ENCODE measurements around the gene SDCBP2. TPM values are rescaled to one million over a fixed set of nuclear protein-coding genes. Genes with fewer than 3 reads are reported as not detected.

Gene SDCBP2
- polyA plus RNA-seq, 1 of the 3 experiments (the other 2 are of a cell fraction), result 3.0 TPM

DNA sequence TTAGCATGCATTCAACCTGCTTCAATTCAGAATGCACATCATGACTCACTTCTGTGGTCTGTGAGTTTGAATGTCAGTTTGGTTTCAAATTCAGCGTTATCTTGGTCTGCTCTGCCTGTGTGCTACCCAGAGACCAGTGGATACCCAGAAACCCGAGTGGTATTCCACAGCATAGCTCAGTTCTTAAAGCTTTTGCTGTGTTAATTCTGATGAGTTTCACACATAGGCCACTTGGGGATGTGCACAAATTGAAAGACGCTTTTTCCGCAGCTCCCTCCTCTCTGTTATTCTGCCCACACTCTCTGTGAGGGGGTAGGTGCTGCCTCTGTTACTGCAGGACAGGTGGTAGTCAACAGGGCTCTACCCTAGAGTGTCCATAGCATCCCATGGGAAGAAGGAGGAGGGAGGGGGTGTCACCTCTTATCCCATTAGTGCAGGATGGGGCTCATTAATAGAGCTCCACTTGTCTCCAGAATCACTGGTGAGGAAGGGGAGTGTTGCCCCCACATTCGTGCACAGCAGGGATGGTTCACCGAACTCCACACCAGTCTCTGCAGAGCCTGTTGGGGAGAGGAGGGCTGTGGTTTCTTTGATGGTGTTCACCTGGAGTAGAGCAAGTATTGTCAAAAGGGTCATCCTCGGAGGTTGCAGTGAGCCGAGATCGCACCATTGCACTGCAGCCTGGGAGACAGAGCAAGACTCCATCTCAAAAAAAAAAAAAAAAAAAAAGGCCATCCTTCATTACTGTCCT lies 29.2 kb upstream of the SDCBP2 start:
- no peak for TF ChIP-seq TAF1 (IDR thresholded peaks at IDR 0.05; ENCODE audit: borderline replicate concordance, low read depth, low read length)
- TF ChIP-seq JUND (IDR thresholded peaks at IDR 0.05), result 0 out of 2 replicates have a peak, but pooled peaks have one; percentile 19
- TF ChIP-seq FOSL2 (IDR thresholded peaks at IDR 0.05; ENCODE audit: borderline replicate concordance, low read depth), result peak; percentile 50; the same call in 1 of the 2 replicates
- Histone ChIP-seq H3K9me2 (no peaks in the 10 kb centered on the region), H3K27me3 (ENCODE audit: insufficient read depth) (no peaks in the 10 kb centered on the region), H4K20me1 (ENCODE audit: insufficient read depth) (no peaks in the 10 kb centered on the region), H3K4me1 (ENCODE audit: control insufficient read depth in 1 of 2, insufficient read depth in 2 of 2, low read depth in 1 of 2, low read length in 1 of 2) (no peaks in the 10 kb centered on the region; a peak in 1 of 4 replicates), H3F3A (replicated peaks; ENCODE audit: insufficient read depth) (no peaks in the 10 kb centered on the region), H3K79me2 (ENCODE audit: insufficient read depth) (peaks cover 35% of the 10 kb centered on the region; the same call in 1 of the 2 replicates), H3K27ac (ENCODE audit: low read depth in 2 of 2, low read length in 1 of 2) (no peak overlapping the region), H3K9ac (no peak overlapping the region), H3K9me3 (no peaks in the 10 kb centered on the region), H2AFZ (ENCODE audit: low read depth) (no peak overlapping the region), H3K4me2 (no peak overlapping the region), H3K4me3 (ENCODE audit: low read depth in 2 of 2, low read length in 1 of 2) (no peak overlapping the region), H3K36me3 (replicated peaks in 1 of 2; ENCODE audit: control insufficient read depth in 1 of 2, insufficient read depth in 2 of 2, low read length in 1 of 2) (peaks cover 34 to 39% of the 10 kb centered on the region in 2 experiments)
- 93% methylated on average over 9 of the region's 9 CpGs for WGBS (ENCODE audit: low lambda C conversion rate)
- POLR2A ChIA-PET, result no interaction called here
- no peak for DNase-seq
- CTCF ChIA-PET, result no interaction called here

DNA sequence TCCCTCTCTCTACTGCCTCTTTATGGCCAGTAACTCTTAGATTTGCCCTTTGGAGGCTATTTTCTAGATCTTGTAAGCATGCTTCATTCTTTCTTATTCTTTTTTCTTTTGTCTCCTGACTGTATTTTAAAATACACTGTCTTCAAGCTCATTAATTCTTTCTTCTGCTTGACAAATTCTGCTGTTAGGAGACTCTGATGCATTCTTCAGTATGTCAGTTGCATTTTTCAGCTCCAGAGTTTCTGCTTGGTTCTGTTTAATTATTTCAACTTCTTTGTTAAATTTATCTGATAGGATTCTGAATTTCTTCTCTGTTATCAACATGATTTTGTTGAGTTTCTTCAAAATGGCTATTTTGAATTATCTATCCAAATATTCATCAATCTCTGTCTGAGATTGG lies 25.0 kb upstream of the SDCBP2 start:
- H3K27ac ChIP-seq (ENCODE audit: low read depth in 2 of 2, low read length in 1 of 2), result no peak overlapping the region
- no peak overlapping the region for H3K4me3 ChIP-seq (ENCODE audit: low read depth in 2 of 2, low read length in 1 of 2)
- TF ChIP-seq EZH2phosphoT487 (IDR thresholded peaks at IDR 0.05; ENCODE audit: borderline replicate concordance, low read depth) (no peak), RCOR1 (IDR thresholded peaks at IDR 0.05; ENCODE audit: low read length) (no peak), MXI1 (IDR thresholded peaks at IDR 0.05; ENCODE audit: low read depth, low read length) (no peak)
- TF ChIP-seq, protein P1, sequence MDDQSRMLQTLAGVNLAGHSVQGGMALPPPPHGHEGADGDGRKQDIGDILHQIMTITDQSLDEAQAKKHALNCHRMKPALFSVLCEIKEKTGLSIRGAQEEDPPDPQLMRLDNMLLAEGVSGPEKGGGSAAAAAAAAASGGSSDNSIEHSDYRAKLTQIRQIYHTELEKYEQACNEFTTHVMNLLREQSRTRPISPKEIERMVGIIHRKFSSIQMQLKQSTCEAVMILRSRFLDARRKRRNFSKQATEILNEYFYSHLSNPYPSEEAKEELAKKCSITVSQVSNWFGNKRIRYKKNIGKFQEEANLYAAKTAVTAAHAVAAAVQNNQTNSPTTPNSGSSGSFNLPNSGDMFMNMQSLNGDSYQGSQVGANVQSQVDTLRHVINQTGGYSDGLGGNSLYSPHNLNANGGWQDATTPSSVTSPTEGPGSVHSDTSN (IDR thresholded peaks at IDR 0.05), result no peak
- no peak overlapping the region for H3K9ac ChIP-seq
- H3K4me1 ChIP-seq (ENCODE audit: control insufficient read depth in 1 of 2, insufficient read depth in 2 of 2, low read depth in 1 of 2, low read length in 1 of 2), result no peaks in the 10 kb centered on the region; a peak in 1 of 4 replicates
- H3K9me2 ChIP-seq, result no peaks in the 10 kb centered on the region
- ChIA-PET POLR2A (no interaction called here), CTCF (interaction anchor here (1.4 kb wide), 1 partner anchor 84 kb away, joined by 3 read pairs; no protein-coding TSS in a partner anchor)
- no peak overlapping the region for H3K4me2 ChIP-seq
- H3K27me3 ChIP-seq (ENCODE audit: insufficient read depth), result no peaks in the 10 kb centered on the region
- peaks cover 10 to 58% of the 10 kb centered on the region in 2 experiments for H3K36me3 ChIP-seq (replicated peaks in 1 of 2; ENCODE audit: control insufficient read depth in 1 of 2, insufficient read depth in 2 of 2, low read length in 1 of 2)
- DNase-seq, result no peak
- no peaks in the 10 kb centered on the region for H4K20me1 ChIP-seq (ENCODE audit: insufficient read depth)
- H2AFZ ChIP-seq (ENCODE audit: low read depth), result no peak overlapping the region
- peaks cover 3% of the 10 kb centered on the region for H3F3A ChIP-seq (replicated peaks; ENCODE audit: insufficient read depth)
- H3K9me3 ChIP-seq, result no peaks in the 10 kb centered on the region
- peaks cover 59% of the 10 kb centered on the region; the same call in 1 of the 2 replicates for H3K79me2 ChIP-seq (ENCODE audit: insufficient read depth)

DNA sequence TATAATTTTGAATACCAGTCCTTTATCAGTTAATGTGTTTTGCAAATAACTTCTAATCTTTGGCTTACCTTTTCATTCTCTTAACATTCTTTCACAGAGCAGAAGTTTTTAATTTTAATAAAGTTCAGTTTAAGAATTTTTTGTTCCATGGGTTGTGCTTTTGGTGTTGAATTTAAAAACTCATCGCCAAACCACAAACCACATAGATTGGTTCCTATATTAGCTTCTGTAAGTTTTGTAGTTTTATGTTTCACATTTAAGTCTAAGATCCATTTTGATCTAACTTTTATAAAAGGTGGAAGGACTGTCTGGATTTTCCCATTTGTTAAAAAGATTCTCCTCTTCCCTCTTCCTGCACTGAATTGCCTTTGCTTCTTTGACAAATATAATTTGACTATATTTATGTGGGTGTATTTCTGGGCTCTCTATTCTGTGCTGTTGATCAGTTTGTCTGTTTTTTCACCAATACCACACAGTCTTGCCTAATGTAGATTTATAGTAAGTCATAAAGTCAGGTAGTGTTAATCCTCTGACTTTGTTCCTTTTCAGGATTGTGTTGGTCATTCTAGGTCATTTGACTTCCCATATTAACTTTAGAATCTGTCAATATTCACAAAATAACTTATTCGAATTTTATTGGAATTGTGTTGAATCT lies 17.5 kb upstream of the SDCBP2 start:
- POLR2A ChIA-PET, result no interaction called here
- Histone ChIP-seq H3K36me3 (replicated peaks in 1 of 2; ENCODE audit: control insufficient read depth in 1 of 2, insufficient read depth in 2 of 2, low read length in 1 of 2) (peaks cover 0 to 37% of the 10 kb centered on the region in 2 experiments), H3K79me2 (ENCODE audit: insufficient read depth) (peaks cover 40% of the 10 kb centered on the region), H2AFZ (ENCODE audit: low read depth) (no peak overlapping the region), H3K9me3 (no peaks in the 10 kb centered on the region), H3K9ac (no peak overlapping the region), H3K4me3 (ENCODE audit: low read depth in 2 of 2, low read length in 1 of 2) (no peak overlapping the region), H4K20me1 (ENCODE audit: insufficient read depth) (no peaks in the 10 kb centered on the region), H3F3A (replicated peaks; ENCODE audit: insufficient read depth) (peaks cover 17% of the 10 kb centered on the region), H3K27ac (ENCODE audit: low read depth in 2 of 2, low read length in 1 of 2) (no peak overlapping the region), H3K4me2 (no peak overlapping the region), H3K9me2 (no peaks in the 10 kb centered on the region), H3K27me3 (ENCODE audit: insufficient read depth) (no peaks in the 10 kb centered on the region), H3K4me1 (ENCODE audit: control insufficient read depth in 1 of 2, insufficient read depth in 2 of 2, low read depth in 1 of 2, low read length in 1 of 2) (peaks cover 3 to 16% of the 10 kb centered on the region in 2 experiments; a peak in 2 of 4 replicates)
- WGBS (ENCODE audit: low lambda C conversion rate), result 85% methylated on average over 2 of the region's 2 CpGs
- CTCF ChIA-PET, result interaction anchor here (0.9 to 1.8 kb wide), 2 partner anchors 14 to 25 kb away, joined by 3 to 4 read pairs; no protein-coding TSS in a partner anchor
- no peak for TF ChIP-seq TEAD4 (IDR thresholded peaks at IDR 0.05; ENCODE audit: borderline replicate concordance, insufficient read depth)
- TF ChIP-seq, protein P2, sequence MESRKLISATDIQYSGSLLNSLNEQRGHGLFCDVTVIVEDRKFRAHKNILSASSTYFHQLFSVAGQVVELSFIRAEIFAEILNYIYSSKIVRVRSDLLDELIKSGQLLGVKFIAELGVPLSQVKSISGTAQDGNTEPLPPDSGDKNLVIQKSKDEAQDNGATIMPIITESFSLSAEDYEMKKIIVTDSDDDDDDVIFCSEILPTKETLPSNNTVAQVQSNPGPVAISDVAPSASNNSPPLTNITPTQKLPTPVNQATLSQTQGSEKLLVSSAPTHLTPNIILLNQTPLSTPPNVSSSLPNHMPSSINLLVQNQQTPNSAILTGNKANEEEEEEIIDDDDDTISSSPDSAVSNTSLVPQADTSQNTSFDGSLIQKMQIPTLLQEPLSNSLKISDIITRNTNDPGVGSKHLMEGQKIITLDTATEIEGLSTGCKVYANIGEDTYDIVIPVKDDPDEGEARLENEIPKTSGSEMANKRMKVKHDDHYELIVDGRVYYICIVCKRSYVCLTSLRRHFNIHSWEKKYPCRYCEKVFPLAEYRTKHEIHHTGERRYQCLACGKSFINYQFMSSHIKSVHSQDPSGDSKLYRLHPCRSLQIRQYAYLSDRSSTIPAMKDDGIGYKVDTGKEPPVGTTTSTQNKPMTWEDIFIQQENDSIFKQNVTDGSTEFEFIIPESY (IDR thresholded peaks at IDR 0.05; ENCODE audit: borderline replicate concordance, low read depth), result no peak
- no peak for TF ChIP-seq TAF1 (IDR thresholded peaks at IDR 0.05; ENCODE audit: borderline replicate concordance, low read depth, low read length)
- no peak for TF ChIP-seq FOXJ3 (CRISPR knock-in tag; IDR thresholded peaks at IDR 0.05)
- TF ChIP-seq GATA2 (CRISPR knock-in tag; IDR thresholded peaks at IDR 0.05), result no peak
- no peak for TF ChIP-seq CHD2 (IDR thresholded peaks at IDR 0.05; ENCODE audit: low read length, partially characterized antibody)
- no peak for DNase-seq
